ENCODE results near the gene GJC3.

- TF ChIP-seq POLR2A (IDR thresholded peaks at IDR 0.05; ENCODE audit: low read depth) (no peak), CTCF (IDR thresholded peaks at IDR 0.05) (no peak), POLR2AphosphoS5 (IDR thresholded peaks at IDR 0.05) (no peak), EP300 (IDR thresholded peaks at IDR 0.05) (no peak)
Observed at GRCh38 chr7:99927536-99927935, 1.9 kb downstream of the GJC3 start.
